IPS-18a (cell line): Measurements from ENCODE around the gene ZNRF4.
"Not testable (repeated sequence)": the region's sequence is repeated elsewhere in the genome, so short reads cannot be mapped to it uniquely, and the experiment has no call there.

Experiments
- H3K27ac ChIP-seq: one replicate; pipeline ENCODE4 v1.5.1; 2013; ENCODE audit warnings: low read length
- H3K27me3 ChIP-seq: one replicate; pipeline ENCODE4 v1.6.1; 2013; ENCODE audit warnings: mild to moderate bottlenecking, low read length; ENCODE audit not compliant: control insufficient read depth, insufficient read depth
- H3K36me3 ChIP-seq: one replicate; pipeline ENCODE4 v1.6.1; 2013; ENCODE audit warnings: low read depth, low read length; ENCODE audit not compliant: control insufficient read depth
- H3K4me1 ChIP-seq: one replicate; pipeline ENCODE4 v1.6.1; 2013; ENCODE audit warnings: low read depth, low read length; ENCODE audit not compliant: control insufficient read depth
- H3K4me3 ChIP-seq: one replicate; pipeline ENCODE4 v1.5.1; 2013; ENCODE audit warnings: low read length
- H3K9ac ChIP-seq: one replicate; pipeline ENCODE4 v1.6.1; 2013; ENCODE audit warnings: mild to moderate bottlenecking, low read length, moderate library complexity
- H3K9me3 ChIP-seq: one replicate; pipeline ENCODE4 v1.6.1; 2013; ENCODE audit warnings: low read depth, low read length; ENCODE audit not compliant: control insufficient read depth

The ZNRF4 gene, protein sequence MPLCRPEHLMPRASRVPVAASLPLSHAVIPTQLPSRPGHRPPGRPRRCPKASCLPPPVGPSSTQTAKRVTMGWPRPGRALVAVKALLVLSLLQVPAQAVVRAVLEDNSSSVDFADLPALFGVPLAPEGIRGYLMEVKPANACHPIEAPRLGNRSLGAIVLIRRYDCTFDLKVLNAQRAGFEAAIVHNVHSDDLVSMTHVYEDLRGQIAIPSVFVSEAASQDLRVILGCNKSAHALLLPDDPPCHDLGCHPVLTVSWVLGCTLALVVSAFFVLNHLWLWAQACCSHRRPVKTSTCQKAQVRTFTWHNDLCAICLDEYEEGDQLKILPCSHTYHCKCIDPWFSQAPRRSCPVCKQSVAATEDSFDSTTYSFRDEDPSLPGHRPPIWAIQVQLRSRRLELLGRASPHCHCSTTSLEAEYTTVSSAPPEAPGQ

DNA sequence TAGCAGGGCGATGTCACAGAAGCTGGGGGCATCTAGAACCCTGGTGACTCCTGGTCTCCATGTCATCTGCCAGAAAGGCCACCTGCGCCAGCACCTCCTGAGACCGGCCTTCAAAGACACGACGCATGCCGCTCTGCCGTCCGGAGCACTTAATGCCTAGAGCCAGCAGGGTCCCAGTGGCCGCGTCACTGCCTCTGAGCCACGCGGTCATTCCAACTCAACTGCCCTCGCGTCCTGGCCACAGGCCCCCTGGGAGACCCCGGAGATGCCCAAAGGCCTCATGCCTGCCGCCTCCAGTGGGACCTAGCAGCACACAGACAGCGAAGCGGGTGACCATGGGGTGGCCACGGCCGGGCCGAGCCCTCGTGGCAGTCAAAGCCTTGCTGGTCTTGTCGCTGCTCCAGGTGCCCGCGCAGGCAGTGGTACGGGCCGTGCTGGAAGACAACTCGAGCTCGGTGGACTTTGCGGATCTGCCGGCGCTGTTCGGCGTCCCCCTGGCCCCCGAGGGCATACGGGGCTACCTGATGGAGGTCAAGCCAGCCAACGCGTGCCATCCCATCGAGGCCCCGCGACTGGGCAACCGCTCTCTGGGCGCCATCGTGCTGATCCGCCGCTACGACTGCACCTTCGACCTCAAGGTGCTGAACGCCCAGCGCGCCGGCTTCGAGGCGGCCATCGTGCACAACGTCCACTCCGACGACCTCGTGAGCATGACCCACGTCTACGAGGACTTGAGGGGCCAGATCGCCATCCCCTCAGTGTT, at the start of gene ZNRF4:
Gene ZNRF4 (plus strand): TSS at position 51 of the 763 bp plus-strand sequence. CDS start 75 bp downstream, at position 126.
- no peaks in the 10 kb centered on the region for H3K36me3 ChIP-seq
- H3K9me3 ChIP-seq, result no peaks in the 10 kb centered on the region
- no peak within 1 kb of the TSS for H3K27ac ChIP-seq
- no peak within 1 kb of the TSS for H3K9ac ChIP-seq
- no peak within 1 kb of the TSS for H3K4me3 ChIP-seq
- H3K27me3 ChIP-seq, result no peaks in the 10 kb centered on the region
- H3K4me1 ChIP-seq, result no peaks in the 10 kb centered on the region

DNA sequence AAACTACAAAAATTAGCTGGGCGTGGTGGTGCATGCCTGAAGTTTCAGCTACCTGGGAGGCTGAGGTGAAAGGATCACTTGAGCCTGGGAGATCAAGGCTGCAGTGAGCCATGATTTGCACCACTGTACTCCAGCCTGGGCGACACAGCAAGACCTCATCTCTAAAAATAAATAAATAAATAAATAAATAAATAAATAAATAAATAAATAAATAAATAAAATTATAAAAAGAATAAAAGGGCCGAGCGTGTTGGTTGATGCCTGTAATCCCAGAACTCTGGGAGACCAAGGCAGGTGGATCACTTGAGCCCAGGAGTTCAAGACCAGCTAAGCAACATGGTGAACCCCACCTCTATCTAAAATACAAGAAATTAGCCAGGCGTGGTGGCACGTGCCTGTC, 49.0 kb upstream of the ZNRF4 start:
- H3K9ac ChIP-seq, H3K4me3 ChIP-seq, H3K4me1 ChIP-seq, H3K27ac ChIP-seq, H3K9me3 ChIP-seq, H3K36me3 ChIP-seq: not testable (repeated sequence)
- H3K27me3 ChIP-seq, result peaks cover 10% of the 10 kb centered on the region

DNA sequence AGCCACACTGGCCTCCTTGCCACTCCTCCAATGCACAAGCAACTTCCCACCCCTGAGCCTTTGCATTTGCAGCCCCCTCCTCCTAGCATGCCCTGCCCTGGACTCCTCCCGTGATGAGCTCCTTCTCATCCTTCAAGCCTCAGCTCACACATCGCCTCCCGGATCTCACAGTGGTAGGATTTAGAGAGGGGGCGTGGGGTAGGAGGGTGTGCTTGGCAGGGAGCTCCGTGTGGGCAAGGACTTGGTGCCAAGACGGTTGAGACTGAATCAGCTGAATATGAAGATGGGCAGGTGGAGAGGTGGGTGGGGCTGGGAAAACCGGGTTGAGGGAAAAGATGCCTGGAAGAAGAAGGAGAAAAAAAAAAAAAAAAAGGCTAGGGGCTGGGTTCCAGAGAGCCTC, 48.4 kb upstream of the ZNRF4 start:
- no peaks in the 10 kb centered on the region for H3K9me3 ChIP-seq
- H3K4me3 ChIP-seq, result no peak overlapping the region
- no peak overlapping the region for H3K27ac ChIP-seq
- H3K4me1 ChIP-seq, result no peaks in the 10 kb centered on the region
- peaks cover 10% of the 10 kb centered on the region for H3K27me3 ChIP-seq
- H3K36me3 ChIP-seq, result no peaks in the 10 kb centered on the region
- no peak overlapping the region for H3K9ac ChIP-seq

DNA sequence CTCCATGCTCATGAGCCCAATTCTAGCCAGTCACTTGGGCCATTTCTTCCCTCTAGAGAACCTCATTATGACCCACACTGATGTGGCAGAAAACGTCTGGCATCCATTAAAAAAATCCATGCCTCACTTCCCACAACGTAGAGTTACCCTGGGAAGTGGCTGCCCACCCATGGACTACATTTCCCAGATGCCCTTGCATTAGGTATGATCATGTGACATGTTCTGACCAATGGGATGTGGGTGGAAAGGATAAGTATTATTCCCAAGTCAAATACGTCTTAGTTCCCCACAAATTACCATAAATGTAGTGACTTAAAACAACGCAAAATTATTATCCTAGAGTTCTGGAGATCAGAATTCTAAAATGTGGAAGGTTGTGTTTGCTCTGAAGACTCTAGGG, 47.9 kb upstream of the ZNRF4 start:
- Histone ChIP-seq H3K4me1 (no peaks in the 10 kb centered on the region), H3K4me3 (no peak overlapping the region), H3K9ac (no peak overlapping the region), H3K36me3 (no peaks in the 10 kb centered on the region), H3K27me3 (peaks cover 10% of the 10 kb centered on the region), H3K27ac (no peak overlapping the region), H3K9me3 (no peaks in the 10 kb centered on the region)

DNA sequence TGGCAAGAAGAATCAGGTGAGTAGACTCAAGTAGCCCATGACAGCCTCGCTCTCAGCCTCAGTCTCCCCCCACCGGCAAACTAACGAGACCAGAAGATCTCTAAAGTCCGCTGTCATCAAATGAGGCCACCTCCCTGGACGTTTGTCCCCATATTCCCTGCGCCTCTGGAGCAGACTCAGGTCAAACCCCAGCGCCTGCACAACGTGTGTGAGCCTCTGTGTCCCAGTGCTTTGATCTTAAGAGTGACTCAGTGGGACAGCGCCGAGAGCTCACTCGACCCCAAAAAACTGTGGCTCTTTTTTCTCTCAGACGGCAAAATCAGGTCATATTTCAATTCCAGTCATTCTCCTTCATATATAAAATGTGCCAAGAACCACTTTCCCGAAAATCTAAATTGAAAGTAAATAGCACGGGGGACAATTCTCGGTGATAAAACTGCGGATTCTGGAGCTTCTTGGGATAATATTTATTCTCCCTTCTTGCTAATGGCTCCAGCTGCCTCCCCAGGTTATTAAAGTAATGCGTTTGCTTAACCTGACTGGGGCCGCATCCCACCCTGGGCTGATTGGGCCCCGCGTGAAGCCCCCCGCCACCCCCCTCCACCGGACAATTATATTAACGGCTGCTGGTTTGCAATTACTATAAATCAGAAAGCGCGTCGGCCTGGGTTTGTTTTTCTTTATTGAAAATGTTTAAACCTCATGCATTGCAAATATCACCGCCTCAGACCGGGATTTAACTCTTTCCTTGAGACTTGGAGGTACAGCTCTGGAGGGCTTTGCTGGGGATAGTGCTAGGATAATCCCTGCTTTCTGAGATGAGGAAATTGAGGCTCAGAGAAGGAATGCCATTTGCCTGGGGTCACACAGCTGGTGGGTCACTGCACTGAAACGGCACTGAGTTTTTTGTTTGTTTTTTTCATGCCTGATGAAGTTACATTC, 37.5 kb upstream of the ZNRF4 start:
- H3K27ac ChIP-seq, result no peak overlapping the region
- H3K4me3 ChIP-seq, result no peak overlapping the region
- no peaks in the 10 kb centered on the region for H3K27me3 ChIP-seq
- H3K36me3 ChIP-seq, result no peaks in the 10 kb centered on the region
- H3K9ac ChIP-seq, result no peak overlapping the region
- peaks cover 10% of the 10 kb centered on the region for H3K4me1 ChIP-seq
- no peaks in the 10 kb centered on the region for H3K9me3 ChIP-seq

DNA sequence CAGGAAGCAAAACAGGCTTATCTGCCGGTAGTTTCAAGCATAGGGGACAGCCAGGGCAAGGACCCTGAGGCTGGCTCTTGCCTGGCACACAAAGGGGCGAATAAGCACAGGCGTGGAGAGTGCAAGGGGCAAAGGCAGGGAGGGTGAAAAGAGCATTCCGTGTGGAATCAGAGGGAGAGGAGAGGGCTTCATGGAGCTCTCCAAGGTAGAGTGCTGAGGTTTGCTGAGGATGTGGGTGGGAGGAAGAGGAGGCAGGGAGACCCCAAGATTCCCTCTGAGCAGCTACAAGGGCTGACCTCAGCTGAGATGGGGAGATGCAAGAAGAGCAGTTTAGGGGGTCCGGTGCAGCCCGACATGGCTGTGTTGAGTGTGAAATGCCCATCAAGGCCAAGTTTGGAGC, 36.5 kb upstream of the ZNRF4 start:
- Histone ChIP-seq H3K27me3 (no peaks in the 10 kb centered on the region), H3K4me1 (peaks cover 10% of the 10 kb centered on the region), H3K27ac (no peak overlapping the region), H3K36me3 (no peaks in the 10 kb centered on the region), H3K9ac (no peak overlapping the region), H3K9me3 (no peaks in the 10 kb centered on the region), H3K4me3 (no peak overlapping the region)

DNA sequence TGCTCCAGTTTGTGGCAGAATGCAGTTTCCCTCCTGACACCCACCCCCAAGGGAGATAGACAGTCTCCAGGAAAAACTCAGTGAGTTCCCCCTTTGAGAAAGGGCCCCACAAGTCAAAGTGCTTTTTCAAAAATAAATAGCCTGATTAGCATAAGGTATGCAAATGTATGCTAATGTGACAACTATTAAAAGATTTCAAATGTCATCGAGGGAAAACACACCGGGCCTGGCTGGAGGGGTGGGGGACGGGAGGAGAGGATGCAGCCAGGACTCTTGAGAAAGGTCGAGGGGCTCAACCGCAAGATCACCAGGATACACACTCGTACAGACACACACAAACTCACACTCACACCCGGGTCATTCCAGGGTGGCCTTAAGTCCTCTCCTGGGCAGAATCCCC, 34.3 kb upstream of the ZNRF4 start:
- no peak overlapping the region for H3K9ac ChIP-seq
- no peaks in the 10 kb centered on the region for H3K36me3 ChIP-seq
- H3K27me3 ChIP-seq, result peaks cover 4% of the 10 kb centered on the region

DNA sequence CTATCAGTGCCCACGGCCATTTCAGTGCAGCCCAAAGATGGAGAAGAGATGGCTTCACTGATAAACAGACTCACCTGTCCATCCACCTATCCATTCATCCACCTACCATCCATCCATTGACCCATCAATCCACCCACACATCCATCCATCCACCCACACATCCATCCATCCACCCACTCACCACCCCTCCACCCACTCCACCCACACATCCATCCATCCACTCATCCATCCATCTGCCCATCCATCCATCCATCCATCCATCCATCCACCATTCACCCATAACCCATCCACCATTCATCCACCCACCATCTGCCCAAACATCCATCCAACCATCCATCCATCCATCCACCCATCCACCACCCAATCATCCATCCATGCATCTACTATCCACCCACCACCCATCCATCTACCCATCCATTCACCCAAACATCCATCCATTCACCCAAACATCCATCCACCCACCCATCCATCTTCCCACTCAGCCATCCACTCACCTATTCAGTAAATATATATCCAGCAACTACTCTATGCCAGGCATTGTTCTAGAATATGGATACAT, 31.6 kb upstream of the ZNRF4 start:
- peaks cover 4% of the 10 kb centered on the region for H3K27me3 ChIP-seq
- H3K27ac ChIP-seq, result no peak overlapping the region
- H3K9me3 ChIP-seq, result no peaks in the 10 kb centered on the region
- H3K36me3 ChIP-seq, result no peaks in the 10 kb centered on the region
- peaks cover 3% of the 10 kb centered on the region for H3K4me1 ChIP-seq
- no peak overlapping the region for H3K9ac ChIP-seq
- no peak overlapping the region for H3K4me3 ChIP-seq

More for the DNA sequence above, 34.3 kb upstream of the ZNRF4 start:
- no peak overlapping the region for H3K27ac ChIP-seq
- no peak overlapping the region for H3K4me3 ChIP-seq
- no peaks in the 10 kb centered on the region for H3K9me3 ChIP-seq
- peaks cover 10% of the 10 kb centered on the region for H3K4me1 ChIP-seq

DNA sequence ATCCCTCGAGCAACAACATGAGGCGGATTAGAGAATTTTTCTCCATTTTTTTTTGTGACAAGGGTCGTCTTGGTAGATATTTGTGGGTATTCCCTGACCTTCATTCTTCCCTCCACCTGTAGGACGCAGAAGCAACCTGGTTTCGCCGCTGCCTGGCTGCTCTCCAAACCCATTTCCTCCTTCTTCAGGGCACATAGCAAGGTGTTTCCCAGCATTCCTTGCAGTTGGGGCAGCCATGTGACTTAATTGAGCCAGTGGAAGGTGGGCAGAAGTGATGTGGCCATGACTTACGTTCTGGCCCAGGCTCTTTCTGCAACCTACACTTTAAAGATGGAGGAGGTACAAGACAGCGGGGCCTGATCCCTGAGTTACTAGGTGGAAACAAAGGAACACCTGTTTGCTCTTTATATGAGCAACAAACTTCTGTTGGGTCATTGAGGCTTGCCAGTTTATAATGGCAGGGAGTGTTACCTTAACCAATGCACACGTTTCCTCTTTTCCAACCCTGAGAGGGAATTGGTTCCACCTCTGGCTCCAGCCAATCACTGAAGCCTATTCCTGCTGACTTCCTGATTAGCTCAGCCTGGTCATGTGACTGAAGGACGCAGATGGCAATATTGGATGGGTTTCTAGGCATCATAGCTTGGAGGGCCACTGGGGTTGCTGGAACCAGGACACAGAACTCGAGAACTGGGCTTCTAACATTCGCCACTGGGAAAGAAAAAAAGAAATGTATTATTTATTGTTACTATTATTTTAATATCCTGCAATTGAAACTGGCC, 30.8 kb upstream of the ZNRF4 start:
- H3K4me3 ChIP-seq, result no peak overlapping the region
- H3K27ac ChIP-seq, result no peak overlapping the region
- no peak overlapping the region for H3K9ac ChIP-seq
- H3K4me1 ChIP-seq, result peaks cover 3% of the 10 kb centered on the region
- no peaks in the 10 kb centered on the region for H3K9me3 ChIP-seq
- H3K27me3 ChIP-seq, result peaks cover 4% of the 10 kb centered on the region
- H3K36me3 ChIP-seq, result no peaks in the 10 kb centered on the region

DNA sequence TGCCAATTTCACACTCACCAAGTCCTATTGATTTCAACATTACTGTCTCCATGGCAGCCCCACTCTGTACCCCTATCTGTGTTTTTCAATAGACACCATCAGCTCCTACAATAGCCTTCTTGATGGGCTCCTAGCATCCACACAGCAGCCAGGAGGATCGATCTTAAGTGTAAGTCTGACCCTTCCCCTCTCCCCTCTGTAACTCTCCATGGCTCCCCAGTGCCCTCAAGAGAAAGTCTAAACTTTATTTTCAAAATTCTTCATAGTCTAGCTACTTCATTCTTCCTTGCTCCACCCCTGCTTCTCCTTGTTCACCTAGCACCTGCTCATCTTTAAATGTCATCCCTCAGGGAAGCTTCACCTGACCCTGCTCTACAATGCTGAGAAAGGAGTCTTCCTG, 30.0 kb upstream of the ZNRF4 start:
- H3K27me3 ChIP-seq, result peaks cover 4% of the 10 kb centered on the region
- H3K36me3 ChIP-seq, result no peaks in the 10 kb centered on the region
- no peak overlapping the region for H3K9ac ChIP-seq
- peaks cover 3% of the 10 kb centered on the region for H3K4me1 ChIP-seq
- no peak overlapping the region for H3K4me3 ChIP-seq
- no peak overlapping the region for H3K27ac ChIP-seq
- H3K9me3 ChIP-seq, result no peaks in the 10 kb centered on the region
